ENCODE measurements around the gene GSPT1. TPM values are rescaled to one million over a fixed set of nuclear protein-coding genes. Genes with fewer than 3 reads are reported as not detected.
A peak's percentile ranks its signal among the peaks of the same experiment; 100 is the strongest.
"Not testable (repeated sequence)": the region's sequence is repeated elsewhere in the genome, so short reads cannot be mapped to it uniquely, and the experiment has no call there.

Gene GSPT1
- total RNA-seq, result 10 to 100 TPM; 22.4 to 43.6 TPM

DNA sequence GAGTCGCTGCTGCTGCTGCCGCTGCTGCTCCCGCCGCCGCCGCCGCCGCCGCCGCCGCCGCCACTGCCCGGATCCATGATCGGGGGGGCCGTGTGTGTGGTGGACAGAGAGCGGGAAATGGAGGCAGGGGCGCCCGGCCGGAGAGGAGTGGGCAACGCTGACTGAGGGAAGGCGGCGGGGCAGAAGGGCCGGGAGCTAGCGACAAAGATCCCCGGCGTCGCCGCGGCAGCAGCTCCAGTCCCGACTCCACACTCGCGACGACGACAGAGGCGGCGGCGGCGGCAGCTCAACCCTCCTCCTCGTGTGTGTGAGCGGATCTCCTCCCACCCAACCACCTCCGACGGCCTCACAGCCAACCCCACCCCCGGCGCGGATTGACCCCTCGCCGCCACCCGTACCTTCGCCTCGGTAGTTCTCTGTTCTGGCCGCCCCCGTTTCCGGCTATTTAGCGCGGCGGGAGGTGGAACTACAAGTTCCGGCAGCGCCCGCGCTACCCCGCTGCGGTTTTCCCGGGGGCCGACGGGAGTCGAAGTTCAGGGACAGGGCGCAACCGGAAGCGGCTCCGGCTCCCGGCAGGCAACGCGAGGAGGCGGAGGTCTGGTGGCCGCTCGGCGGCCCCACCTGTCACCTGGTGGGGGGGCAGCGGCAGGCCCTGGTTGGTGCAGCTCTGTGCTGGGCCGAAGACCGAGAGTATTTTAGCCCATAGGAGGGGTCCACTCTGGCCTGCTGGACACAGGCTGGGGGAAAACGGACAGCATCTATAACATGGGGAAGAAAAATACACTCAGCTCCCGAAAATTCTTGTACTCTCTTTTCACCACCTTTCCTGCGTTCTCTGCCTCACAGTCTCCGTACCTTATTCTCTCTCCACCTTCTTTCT is at the start of gene GSPT1:
GSPT1 (minus strand) TSS at position 313 of the 880 bp plus-strand sequence; CDS start at position 77, 236 bp downstream.
- Histone ChIP-seq H3K27me3 (no peaks in the 10 kb centered on the region), H3K4me1 (peaks cover 45% of the 10 kb centered on the region), H3K4me3 (peak within 1 kb of the TSS; percentile 61 to 88), H3K9me3 (no peaks in the 10 kb centered on the region), H3K27ac (peak within 1 kb of the TSS; percentile 83 to 97 (median 91)), H3K36me3 (replicated peaks in 1 of 2; ENCODE audit: insufficient read depth in 1 of 2, low read depth in 2 of 2) (no peaks in the 10 kb centered on the region)
- WGBS, 2 donors, result 1 to 10% methylated on average over 8 to 75 of the region's 84 CpGs
- DNase-seq (peak; percentile 98 to 99 (median 98)), ATAC-seq (peak; percentile 94)
- peak; percentile 91 to 96 (median 95) for TF ChIP-seq POLR2A (IDR thresholded peaks at IDR 0.05)
- TF ChIP-seq, protein P1, sequence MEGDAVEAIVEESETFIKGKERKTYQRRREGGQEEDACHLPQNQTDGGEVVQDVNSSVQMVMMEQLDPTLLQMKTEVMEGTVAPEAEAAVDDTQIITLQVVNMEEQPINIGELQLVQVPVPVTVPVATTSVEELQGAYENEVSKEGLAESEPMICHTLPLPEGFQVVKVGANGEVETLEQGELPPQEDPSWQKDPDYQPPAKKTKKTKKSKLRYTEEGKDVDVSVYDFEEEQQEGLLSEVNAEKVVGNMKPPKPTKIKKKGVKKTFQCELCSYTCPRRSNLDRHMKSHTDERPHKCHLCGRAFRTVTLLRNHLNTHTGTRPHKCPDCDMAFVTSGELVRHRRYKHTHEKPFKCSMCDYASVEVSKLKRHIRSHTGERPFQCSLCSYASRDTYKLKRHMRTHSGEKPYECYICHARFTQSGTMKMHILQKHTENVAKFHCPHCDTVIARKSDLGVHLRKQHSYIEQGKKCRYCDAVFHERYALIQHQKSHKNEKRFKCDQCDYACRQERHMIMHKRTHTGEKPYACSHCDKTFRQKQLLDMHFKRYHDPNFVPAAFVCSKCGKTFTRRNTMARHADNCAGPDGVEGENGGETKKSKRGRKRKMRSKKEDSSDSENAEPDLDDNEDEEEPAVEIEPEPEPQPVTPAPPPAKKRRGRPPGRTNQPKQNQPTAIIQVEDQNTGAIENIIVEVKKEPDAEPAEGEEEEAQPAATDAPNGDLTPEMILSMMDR (IDR thresholded peaks at IDR 0.05), result peak in 3 of 7 experiments; percentile 17 to 35 (median 33)
- intact Hi-C loops (cut with DNase I), result no loop called here

DNA sequence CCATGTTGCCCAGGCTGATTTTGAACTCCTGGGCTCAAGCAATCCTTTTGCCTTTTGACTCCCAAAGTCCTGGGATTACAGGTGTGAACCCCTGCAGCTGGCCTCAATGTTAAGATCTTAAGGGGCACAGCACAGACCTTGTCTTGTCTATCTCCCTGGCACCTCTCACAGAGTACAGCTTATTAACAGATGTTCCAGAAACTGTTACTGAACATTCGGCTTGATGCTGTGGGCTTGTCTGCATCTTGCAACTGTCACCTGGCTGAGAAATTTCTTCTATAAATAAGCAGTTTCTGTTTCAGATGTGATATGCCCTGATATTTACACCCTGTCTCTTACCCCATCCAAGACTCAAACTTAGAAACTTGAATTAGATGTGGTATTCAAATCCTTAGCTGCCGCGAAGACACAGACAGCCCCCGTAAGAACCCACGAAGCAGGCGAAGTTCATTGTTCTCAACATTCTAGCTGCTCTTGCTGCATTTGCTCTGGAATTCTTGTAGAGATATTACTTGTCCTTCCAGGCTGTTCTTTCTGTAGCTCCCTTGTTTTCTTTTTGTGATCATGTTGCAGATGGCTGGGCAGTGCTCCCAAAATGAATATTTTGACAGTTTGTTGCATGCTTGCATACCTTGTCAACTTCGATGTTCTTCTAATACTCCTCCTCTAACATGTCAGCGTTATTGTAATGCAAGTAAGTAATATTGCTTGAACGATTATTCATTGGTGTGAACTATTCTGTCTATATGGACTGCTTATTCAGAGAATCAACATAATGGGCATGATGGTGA is 49.2 kb upstream of the GSPT1 start, which contains the start of gene TNFRSF17:
TNFRSF17 (plus strand) TSS at position 450 of the 791 bp plus-strand sequence; CDS start at position 565, 115 bp downstream.
- WGBS, 2 donors, result 65 to 66% methylated on average over 9 of the region's 9 CpGs

DNA sequence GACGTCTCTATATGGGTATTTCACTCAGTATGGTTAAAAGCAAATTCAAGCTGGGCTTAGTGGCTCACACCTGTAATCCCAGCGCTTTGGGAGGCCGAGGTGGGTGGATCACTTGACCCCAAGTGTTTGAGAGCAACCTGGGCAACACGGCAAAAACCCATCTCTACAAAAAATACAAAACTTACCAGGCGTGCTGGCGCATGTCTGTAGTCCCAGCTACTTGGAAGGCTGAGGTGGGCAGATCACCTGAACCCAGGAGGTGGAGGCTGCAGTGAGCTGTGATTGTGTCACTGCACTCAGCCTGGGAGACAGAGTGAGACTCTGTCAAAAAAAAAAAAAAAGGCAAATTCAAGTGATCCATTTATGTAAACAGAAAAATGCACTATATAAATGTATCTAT is 48.0 kb upstream of the GSPT1 start:
- no peaks in the 10 kb centered on the region for H3K4me1 ChIP-seq
- H3K27ac ChIP-seq, result no peak overlapping the region
- no peaks in the 10 kb centered on the region for H3K9me3 ChIP-seq
- intact Hi-C loops (cut with DNase I), result no loop called here
- ATAC-seq (no peak), DNase-seq (no peak)
- H3K27me3 ChIP-seq, result no peaks in the 10 kb centered on the region
- 70 to 83% methylated on average over 5 to 6 of the region's 6 CpGs for WGBS, 2 donors
- H3K36me3 ChIP-seq (replicated peaks in 1 of 2; ENCODE audit: insufficient read depth in 1 of 2, low read depth in 2 of 2), result no peaks in the 10 kb centered on the region
- no peak for TF ChIP-seq POLR2A (IDR thresholded peaks at IDR 0.05)
- TF ChIP-seq, protein P1 (IDR thresholded peaks at IDR 0.05), result no peak
- H3K4me3 ChIP-seq, result no peak overlapping the region

More for the DNA sequence above, 49.2 kb upstream of the GSPT1 start, which contains the start of gene TNFRSF17:
- H3K4me1 ChIP-seq, result no peaks in the 10 kb centered on the region
- H3K27me3 ChIP-seq, result no peaks in the 10 kb centered on the region
- no peak within 1 kb of the TSS for H3K4me3 ChIP-seq
- intact Hi-C loops (cut with DNase I), result no loop called here
- no peak for TF ChIP-seq POLR2A (IDR thresholded peaks at IDR 0.05)
- TF ChIP-seq, protein P1 (IDR thresholded peaks at IDR 0.05), result no peak
- no peak for DNase-seq
- ATAC-seq, result no peak
- no peak within 1 kb of the TSS for H3K27ac ChIP-seq
- no peaks in the 10 kb centered on the region for H3K36me3 ChIP-seq (replicated peaks in 1 of 2; ENCODE audit: insufficient read depth in 1 of 2, low read depth in 2 of 2)
- H3K9me3 ChIP-seq, result no peaks in the 10 kb centered on the region

DNA sequence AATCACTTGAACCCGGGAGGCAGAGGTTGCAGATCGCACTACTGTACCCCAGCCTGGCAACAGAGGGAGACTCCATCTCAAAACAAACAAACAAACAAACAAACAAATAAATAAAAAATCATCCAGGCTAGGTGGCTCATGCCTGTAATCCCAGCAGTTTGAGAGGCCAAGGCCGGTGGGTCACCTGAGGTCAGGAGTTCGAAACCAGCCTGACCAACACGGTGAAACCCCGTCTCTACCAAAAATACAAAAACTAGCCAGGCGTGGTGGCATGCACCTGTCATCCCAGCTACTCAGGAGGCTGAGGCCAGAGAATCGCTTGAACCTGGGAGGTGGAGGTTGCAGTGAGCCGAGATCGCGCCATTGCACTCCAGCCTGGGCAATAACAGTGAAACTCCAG is 47.2 kb upstream of the GSPT1 start:
- H3K27me3 ChIP-seq; ATAC-seq; H3K9me3 ChIP-seq; intact Hi-C loops (cut with DNase I); H3K36me3 ChIP-seq (replicated peaks in 1 of 2; ENCODE audit: insufficient read depth in 1 of 2, low read depth in 2 of 2); DNase-seq; H3K4me1 ChIP-seq; H3K27ac ChIP-seq; H3K4me3 ChIP-seq: not testable (repeated sequence)
- WGBS, 2 donors, result 84 to 92% methylated on average over 11 of the region's 11 CpGs

DNA sequence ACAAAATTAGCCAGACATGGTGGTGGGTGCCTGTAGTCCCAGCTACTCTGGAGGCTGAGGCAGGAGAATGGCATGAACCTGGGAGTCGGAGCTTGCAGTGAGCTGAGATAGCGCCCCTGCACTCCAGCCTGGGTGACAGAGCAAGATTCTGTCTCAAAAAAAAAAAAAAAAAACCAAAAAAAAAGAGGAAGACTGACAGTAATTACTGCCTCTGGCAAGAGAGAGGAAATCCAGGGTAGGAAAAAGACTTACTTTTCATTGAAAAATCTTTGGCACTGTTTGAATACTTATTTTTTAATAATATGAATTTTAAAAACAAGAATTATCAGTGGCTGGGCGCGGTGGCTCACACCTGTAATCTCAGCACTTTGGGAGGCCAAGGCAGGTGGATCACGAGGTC is 46.7 kb upstream of the GSPT1 start:
- H3K4me3 ChIP-seq; intact Hi-C loops (cut with DNase I): not testable (repeated sequence)
- 81 to 86% methylated on average over 5 of the region's 5 CpGs for WGBS, 2 donors

More for the DNA sequence above, 46.7 kb upstream of the GSPT1 start:
- not testable (repeated sequence) for H3K36me3 ChIP-seq (replicated peaks in 1 of 2; ENCODE audit: insufficient read depth in 1 of 2, low read depth in 2 of 2); H3K9me3 ChIP-seq; H3K27ac ChIP-seq; H3K27me3 ChIP-seq; ATAC-seq; H3K4me1 ChIP-seq; DNase-seq

Measured in body of pancreas (tissue), 4 donors.